SK-N-MC (cell line): ENCODE results near the gene SLC9C1.

Experiments used
- EZH2 ChIP-seq: fragments of 200-600 bp; sonication (generic); IDR thresholded peaks from one replicate; pipeline ENCODE4 v1.6.1; 2017; ENCODE audit warnings: antibody characterized with exemption
- FOXP2 ChIP-seq: optimal IDR thresholded peaks from 2 replicates; pipeline ENCODE3; 2011; ENCODE audit warnings: mild to moderate bottlenecking, moderate library complexity; ENCODE audit not compliant: insufficient read depth; ENCODE audit errors: extremely low read length, control extremely low read depth
- POLR2AphosphoS5 ChIP-seq: IDR thresholded peaks from 2 replicates; pipeline ENCODE4 v1.6.1; 2012; ENCODE audit warnings: mild to moderate bottlenecking, low read depth, low read length, borderline replicate concordance

- no peak for TF ChIP-seq EZH2
- TF ChIP-seq POLR2AphosphoS5, result no peak
- no peak for TF ChIP-seq FOXP2
Observed at GRCh38 chr3:112306825-112307224, 12.8 kb upstream of the SLC9C1 start.
